Putamen (tissue), 1 donor: ENCODE results near the gene CDH24.
"Not testable (repeated sequence)": the region's sequence is repeated elsewhere in the genome, so short reads cannot be mapped to it uniquely, and the experiment has no call there.

Experiments
- DNase-seq: peaks from one replicate; pipeline ENCODE4 v3.0.0-alpha.2; 2016; ENCODE audit warnings: low spot score

Gene CDH24

GRCh38 chr14:23017091-23017490 lies 40.2 kb downstream of the CDH24 start:
- peak; percentile 49 for DNase-seq

- DNase-seq: no peak
Measured at GRCh38 chr14:23015618-23016017, 41.7 kb downstream of the CDH24 start.

- DNase-seq: not testable (repeated sequence)
Measured at GRCh38 chr14:23013749-23014054, 43.6 kb downstream of the CDH24 start.

- no peak for DNase-seq
Measured at GRCh38 chr14:23013054-23013748, 44.1 kb downstream of the CDH24 start.

- peak; percentile 72 for DNase-seq
Measured at GRCh38 chr14:23009939-23010726, 47.2 kb downstream of the CDH24 start, which contains the start of gene C14orf93. Gene C14orf93, minus strand, starts transcription at chr14:23010143. Its CDS starts 11,120 bp downstream, at chr14:22999023.

DNA sequence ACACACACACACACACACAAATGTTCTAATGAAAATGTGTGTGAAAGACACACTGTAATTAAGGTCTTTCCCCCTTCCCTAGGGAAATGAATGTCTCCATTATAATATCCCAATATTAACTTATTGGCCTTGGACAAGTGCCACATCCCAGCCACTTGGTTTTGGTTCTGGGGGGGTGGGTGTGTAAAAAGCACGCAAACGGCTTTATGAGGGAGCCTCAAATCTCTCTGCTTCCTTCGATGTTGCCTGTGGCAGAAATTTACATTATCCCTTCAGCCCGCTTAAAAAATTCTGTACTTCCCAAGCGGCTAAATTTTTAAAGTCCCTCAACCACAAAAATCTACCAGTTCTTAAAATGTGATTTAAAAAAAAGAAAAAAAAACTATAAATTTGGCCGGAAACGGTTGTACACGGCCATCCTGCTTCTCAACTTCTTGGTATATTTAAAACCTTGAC lies 47.8 kb downstream of the CDH24 start:
- no peak for DNase-seq

DNA sequence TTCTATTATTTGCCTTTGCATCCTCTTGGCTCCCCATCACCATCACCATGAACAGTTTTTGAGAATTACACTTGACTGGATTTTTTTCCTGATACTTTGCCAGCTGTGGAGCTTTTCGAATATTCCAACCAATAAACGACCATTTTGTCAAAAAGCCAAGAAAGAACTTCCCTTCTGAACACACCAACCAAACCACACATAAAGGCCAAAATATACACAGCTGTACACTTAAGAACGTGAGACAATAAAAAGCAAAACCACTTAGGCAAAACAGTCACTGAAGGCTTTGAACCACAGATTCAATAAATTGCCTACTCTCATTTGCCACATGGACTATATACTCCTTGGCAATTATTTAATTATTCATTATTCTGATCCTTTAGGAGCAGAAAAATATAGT lies 48.5 kb downstream of the CDH24 start:
- DNase-seq: no peak

DNA sequence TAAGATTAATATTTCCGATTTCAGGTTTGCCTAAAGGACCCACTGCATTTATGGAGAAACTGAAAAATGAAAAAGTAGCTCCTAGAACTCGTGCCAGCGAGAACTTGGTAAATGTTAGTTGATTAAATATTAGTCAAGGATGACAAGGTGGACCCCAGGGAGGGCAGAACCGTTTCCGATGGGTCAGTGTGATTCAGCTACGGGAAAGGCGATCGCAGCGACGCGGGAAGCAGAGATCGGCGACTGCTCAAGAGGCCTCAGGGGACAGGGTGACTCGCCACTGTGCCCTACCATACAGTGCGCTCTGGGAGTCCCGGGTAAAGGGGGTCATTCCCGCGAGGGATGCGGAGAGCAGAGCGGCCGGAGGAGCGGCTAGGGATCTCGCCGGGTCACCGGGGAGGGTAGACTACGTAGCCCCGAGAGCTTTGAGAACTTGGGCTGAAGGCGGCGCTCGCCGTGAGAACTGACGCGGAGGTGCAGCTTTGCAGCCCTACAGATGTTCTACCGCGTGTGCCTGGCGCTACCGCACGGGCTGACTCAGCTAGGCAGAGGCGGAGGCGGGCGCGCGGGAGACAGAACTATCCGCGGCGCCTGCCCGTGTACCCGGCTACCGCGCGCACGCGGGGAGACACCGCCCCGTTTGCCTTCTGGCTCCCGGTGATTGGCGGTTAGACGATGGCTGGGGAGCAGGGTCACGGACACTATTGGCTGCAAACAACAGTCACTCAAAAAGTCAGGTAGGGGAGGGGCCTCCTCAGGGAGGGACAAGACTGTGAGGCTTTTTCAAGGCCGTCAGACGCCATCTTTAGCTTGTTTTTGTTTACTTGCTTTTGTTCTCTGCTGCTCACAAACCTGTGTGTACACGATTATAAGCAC lies 50.5 kb downstream of the CDH24 start:
- DNase-seq: peak; percentile 99

DNA sequence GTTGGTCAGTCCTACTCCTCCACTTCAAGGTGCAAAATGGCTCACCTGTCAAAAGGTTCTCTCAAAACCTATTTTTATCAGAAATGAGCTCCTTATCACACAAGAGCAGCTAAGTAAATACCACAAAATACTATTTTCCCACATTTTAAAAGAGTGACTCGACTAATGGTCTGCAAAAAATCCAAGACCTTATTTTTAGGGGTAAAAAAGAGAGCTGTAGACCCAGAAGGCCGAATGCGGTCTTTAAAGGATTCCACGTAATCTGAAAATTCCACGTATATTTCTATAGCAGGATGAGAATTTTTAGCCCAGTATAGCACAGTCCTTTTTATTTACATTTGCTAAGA lies 51.2 kb downstream of the CDH24 start:
- no peak for DNase-seq

- DNase-seq: no peak
Measured at GRCh38 chr14:23005451-23006187, 51.7 kb downstream of the CDH24 start.

- not testable (repeated sequence) for DNase-seq
Measured at GRCh38 chr14:23004274-23004673, 53.0 kb downstream of the CDH24 start.

DNA sequence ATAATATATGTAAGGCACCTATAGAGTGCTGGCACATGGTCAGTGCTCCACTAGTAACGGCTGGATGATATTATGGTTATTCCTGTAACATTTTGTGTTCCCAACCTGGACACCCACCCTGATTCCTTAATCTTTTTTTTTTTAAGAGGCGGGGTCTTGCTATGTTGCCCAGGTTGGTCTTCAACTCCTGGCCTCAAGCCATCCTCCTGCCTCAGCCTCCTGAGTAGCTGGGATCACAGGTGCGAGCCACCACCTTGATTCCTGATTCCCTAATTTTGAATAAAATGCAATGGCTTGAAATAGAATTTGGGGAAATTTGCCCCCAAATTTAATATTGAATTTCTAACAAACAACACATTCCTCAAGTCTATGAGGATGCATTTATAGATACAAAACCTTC lies 54.7 kb downstream of the CDH24 start:
- DNase-seq: no peak

GRCh38 chr14:23000860-23001259 lies 56.5 kb downstream of the CDH24 start:
- DNase-seq: no peak

GRCh38 chr14:22998329-22999012 lies 58.8 kb downstream of the CDH24 start:
- no peak for DNase-seq

DNA sequence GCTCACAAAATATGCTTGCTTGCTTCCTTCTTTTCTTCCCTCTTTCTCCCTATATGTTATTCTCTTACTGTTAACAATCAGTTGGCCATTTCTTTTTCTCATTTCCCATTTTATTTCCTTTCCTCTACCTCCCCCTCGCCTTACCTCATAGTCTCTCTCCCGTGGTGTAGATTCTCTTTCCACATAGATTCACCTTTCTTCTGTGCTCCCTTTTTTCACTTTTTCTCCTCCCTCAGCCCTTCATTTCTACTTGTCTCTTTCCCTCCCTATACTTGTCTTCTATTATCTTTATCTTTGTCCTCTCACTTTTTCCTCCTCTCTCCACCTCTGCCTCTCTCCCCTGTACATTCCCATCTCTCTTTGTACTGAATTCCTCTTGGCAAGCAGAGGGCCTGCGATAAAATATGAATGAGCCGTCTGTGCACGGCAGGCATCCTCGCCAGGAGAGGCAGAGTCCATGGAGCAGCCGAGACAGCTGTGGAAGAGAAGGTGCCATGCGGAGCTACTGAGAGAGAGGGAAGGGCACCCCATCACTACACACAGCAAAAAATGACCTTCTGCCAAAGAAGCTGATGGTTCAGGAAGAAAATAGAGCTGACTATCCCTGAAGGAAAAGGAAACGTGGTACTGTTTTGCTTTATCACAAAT lies 59.5 kb downstream of the CDH24 start:
- DNase-seq: no peak
